HL-60 (cell line): ENCODE results near the gene TMEM86B.

Experiments
- DNase-seq, 2 experiments: peaks; one replicate each; pipeline ENCODE4 v3.0.0-alpha.2; 2010 to 2020; ENCODE audit warnings: low read depth in 1 of 2, low spot score in 1 of 2
- H3K27ac ChIP-seq: fragments of 250-450 bp; sonication (Bioruptor Pico); replicated peaks from 2 replicates; pipeline ENCODE4 v1.5.1; 2020; ENCODE audit warnings: mild to moderate bottlenecking, moderate library complexity
- H3K27me3 ChIP-seq: fragments of 250-450 bp; sonication (Bioruptor Pico); 2 replicates; pipeline ENCODE4 v1.5.1; 2021; ENCODE audit warnings: mild to moderate bottlenecking, moderate library complexity; ENCODE audit not compliant: insufficient read depth, poor library complexity, severe bottlenecking
- H3K4me3 ChIP-seq: replicated peaks from 2 replicates; pipeline ENCODE4 v1.5.1; 2011; ENCODE audit warnings: mild to moderate bottlenecking, control low read depth, low read length; ENCODE audit not compliant: insufficient read depth
- GABPA ChIP-seq: IDR thresholded peaks from 2 replicates; pipeline ENCODE4 v1.6.1; 2012; ENCODE audit warnings: low read depth
- POLR2AphosphoS5 ChIP-seq: IDR thresholded peaks from 2 replicates; pipeline ENCODE4 v1.6.1; 2012; ENCODE audit warnings: low read depth
- SPI1 ChIP-seq: IDR thresholded peaks from 2 replicates; pipeline ENCODE4 v1.6.1; 2012; ENCODE audit warnings: low read depth, mild to moderate bottlenecking, borderline replicate concordance
- TF ChIP-seq, protein P1 (sequence below): IDR thresholded peaks from one replicate; pipeline ENCODE4 v1.5.1; 2011; ENCODE audit warnings: low read length, control low read depth, inconsistent platforms; ENCODE audit not compliant: insufficient read depth
- TF ChIP-seq, protein P2 (sequence below): IDR thresholded peaks from 2 replicates; pipeline ENCODE4 v1.6.1; 2012; ENCODE audit warnings: low read depth; ENCODE audit not compliant: insufficient replicate concordance

Gene TMEM86B

DNA sequence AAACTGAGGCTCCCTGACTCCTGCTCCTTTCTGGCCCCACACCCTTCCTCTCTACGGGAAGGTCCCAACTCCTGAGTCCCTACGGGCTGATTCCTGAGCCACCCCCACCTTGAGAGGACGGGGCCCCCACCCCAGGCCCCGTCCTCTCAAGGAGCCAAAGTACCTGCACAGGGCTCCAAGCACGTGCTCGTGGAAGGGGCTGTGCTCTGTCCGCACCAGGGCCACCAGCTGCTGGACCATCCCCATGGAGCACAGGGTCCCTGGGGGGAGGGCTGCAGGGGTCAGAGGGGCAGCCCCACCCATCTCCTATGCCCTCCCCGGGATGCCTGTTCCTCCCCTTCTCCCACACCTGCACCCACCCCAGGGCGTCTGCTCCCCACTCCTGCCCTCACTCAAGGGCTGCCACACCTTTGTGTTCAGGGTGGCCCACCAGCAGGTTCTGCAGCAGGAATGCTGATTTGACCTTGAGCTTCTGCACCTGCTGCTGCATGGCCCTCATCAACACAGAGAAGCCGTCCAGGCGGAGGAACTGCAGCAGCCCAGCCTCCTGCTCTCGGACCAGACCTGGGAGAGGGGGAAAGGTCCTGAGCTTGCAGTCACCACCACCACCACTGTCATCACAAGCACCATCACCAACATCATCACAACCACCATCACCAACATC lies 37.3 kb upstream of the TMEM86B start:
- H3K27me3 ChIP-seq, result no peaks in the 10 kb centered on the region
- TF ChIP-seq, protein P1, sequence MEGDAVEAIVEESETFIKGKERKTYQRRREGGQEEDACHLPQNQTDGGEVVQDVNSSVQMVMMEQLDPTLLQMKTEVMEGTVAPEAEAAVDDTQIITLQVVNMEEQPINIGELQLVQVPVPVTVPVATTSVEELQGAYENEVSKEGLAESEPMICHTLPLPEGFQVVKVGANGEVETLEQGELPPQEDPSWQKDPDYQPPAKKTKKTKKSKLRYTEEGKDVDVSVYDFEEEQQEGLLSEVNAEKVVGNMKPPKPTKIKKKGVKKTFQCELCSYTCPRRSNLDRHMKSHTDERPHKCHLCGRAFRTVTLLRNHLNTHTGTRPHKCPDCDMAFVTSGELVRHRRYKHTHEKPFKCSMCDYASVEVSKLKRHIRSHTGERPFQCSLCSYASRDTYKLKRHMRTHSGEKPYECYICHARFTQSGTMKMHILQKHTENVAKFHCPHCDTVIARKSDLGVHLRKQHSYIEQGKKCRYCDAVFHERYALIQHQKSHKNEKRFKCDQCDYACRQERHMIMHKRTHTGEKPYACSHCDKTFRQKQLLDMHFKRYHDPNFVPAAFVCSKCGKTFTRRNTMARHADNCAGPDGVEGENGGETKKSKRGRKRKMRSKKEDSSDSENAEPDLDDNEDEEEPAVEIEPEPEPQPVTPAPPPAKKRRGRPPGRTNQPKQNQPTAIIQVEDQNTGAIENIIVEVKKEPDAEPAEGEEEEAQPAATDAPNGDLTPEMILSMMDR, result no peak
- no peak for DNase-seq
- H3K4me3 ChIP-seq, result no peak overlapping the region
- H3K27ac ChIP-seq, result no peak overlapping the region

DNA sequence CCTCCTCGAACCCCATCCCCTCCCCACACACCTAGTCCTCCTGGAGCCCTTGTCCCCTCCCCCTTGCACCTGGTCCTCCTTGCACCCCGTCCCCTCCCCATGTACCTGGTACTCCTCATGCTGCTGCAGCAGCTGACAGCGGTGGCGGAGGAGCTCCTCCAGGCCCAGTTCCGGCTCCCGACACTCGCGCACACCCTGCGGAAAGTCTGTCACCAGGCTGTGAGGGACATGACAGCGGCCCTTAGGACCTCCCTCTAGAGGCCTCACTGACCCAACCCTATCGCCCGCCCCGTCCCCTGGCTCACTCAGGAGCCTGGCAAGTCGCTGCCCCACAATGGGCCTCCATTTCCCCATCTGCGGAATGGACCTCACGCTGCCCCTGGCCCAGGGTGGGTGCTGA lies 36.6 kb upstream of the TMEM86B start:
- H3K27me3 ChIP-seq, result no peaks in the 10 kb centered on the region
- DNase-seq, result no peak
- H3K4me3 ChIP-seq, result no peak overlapping the region
- TF ChIP-seq, protein P2, sequence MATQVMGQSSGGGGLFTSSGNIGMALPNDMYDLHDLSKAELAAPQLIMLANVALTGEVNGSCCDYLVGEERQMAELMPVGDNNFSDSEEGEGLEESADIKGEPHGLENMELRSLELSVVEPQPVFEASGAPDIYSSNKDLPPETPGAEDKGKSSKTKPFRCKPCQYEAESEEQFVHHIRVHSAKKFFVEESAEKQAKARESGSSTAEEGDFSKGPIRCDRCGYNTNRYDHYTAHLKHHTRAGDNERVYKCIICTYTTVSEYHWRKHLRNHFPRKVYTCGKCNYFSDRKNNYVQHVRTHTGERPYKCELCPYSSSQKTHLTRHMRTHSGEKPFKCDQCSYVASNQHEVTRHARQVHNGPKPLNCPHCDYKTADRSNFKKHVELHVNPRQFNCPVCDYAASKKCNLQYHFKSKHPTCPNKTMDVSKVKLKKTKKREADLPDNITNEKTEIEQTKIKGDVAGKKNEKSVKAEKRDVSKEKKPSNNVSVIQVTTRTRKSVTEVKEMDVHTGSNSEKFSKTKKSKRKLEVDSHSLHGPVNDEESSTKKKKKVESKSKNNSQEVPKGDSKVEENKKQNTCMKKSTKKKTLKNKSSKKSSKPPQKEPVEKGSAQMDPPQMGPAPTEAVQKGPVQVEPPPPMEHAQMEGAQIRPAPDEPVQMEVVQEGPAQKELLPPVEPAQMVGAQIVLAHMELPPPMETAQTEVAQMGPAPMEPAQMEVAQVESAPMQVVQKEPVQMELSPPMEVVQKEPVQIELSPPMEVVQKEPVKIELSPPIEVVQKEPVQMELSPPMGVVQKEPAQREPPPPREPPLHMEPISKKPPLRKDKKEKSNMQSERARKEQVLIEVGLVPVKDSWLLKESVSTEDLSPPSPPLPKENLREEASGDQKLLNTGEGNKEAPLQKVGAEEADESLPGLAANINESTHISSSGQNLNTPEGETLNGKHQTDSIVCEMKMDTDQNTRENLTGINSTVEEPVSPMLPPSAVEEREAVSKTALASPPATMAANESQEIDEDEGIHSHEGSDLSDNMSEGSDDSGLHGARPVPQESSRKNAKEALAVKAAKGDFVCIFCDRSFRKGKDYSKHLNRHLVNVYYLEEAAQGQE, result no peak
- TF ChIP-seq, protein P1, result no peak
- TF ChIP-seq POLR2AphosphoS5 (no peak), GABPA (no peak)
- no peak overlapping the region for H3K27ac ChIP-seq

DNA sequence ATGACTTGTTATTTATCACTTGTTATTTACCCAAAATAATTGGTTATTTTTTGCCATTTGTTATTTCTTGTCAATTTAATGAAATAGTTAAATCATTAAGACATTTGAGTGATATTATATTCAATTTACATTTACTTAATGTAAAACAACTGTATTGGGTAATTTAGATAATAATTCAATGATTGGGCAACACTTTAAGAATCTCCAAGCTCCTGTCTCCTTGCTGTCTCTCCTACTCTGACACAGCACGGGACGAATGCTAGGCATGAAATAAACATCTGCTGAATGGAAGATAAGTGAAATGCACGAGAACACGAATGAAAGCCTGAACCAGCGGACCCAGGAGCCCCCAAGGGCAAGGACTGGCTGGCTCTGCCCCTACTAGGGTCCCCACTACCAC lies 36.0 kb upstream of the TMEM86B start:
- Histone ChIP-seq H3K27me3 (no peaks in the 10 kb centered on the region), H3K27ac (no peak overlapping the region), H3K4me3 (no peak overlapping the region)
- no peak for DNase-seq
- TF ChIP-seq, protein P1, result no peak
- TF ChIP-seq GABPA (no peak), POLR2AphosphoS5 (no peak), SPI1 (no peak)
- TF ChIP-seq, protein P2, result no peak

DNA sequence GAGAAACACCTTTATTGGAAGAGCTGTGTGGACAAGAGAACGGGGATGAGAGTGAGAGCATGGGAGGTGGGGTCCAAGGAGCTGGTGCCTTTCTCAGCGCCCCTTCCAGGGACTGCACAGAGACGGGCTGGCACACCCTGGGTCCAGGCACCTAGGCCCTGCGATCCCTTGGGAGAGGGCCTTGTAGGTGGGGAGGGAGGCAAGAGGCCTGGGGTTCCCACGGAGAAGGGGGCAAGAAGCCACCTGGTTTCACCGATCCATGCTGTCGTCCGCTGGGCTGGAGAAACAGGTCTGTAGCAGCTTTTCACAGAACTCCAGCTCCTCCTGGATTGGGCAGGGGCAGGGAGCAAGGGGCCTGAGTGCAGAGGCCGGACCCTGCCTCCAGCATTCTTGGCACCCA lies 33.8 kb upstream of the TMEM86B start:
- no peaks in the 10 kb centered on the region for H3K27me3 ChIP-seq
- TF ChIP-seq POLR2AphosphoS5, result no peak
- H3K27ac ChIP-seq, result no peak overlapping the region
- DNase-seq, result no peak
- H3K4me3 ChIP-seq, result no peak overlapping the region
